Retina (tissue), 1 donor: ENCODE measurements around the gene CASZ1.

ENCODE experiments used
- DNase-seq: peaks from one replicate; pipeline ENCODE4 v3.0.0-alpha.2; 2016

Gene CASZ1

GRCh38 chr1:10774615-10775310 lies 21.7 kb downstream of the CASZ1 start:
- DNase-seq = no peak

DNA sequence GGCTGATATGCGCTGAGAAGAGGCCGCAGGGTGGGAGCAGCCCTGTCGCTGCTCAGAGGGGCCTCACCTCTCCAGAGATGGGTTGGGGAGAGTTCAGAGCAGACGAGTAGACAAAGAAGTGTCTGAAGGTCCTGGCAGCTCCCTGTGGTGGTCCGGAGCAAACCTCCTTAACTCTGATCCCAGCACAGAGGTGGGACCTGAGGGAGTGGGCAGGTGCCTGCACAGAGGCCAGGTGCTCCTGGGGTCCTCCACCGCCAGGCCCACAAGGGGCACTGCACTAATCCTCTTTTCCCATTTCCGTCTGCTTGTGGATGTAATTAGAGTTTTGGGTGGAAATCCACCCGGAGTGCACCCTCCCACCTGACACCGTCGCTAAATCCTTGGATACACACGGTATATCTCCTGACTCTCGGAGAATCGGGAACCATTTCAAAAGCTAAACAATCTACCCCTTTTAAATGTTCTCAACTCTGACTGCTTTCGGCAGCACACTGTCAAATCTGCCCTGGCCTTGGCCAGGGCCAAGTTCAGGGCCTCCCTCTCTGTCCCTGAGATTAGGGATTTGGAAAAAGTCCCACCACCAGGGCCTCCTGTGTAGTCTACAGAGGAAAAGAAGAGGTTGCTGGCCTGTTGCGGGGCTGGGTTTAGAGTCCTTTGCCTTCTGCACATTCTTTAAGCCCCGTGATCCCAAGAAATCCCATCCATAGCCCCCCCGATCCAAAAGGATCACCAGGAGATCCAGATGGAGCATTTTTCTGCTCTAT lies 22.4 kb downstream of the CASZ1 start:
- DNase-seq = no peak

DNA sequence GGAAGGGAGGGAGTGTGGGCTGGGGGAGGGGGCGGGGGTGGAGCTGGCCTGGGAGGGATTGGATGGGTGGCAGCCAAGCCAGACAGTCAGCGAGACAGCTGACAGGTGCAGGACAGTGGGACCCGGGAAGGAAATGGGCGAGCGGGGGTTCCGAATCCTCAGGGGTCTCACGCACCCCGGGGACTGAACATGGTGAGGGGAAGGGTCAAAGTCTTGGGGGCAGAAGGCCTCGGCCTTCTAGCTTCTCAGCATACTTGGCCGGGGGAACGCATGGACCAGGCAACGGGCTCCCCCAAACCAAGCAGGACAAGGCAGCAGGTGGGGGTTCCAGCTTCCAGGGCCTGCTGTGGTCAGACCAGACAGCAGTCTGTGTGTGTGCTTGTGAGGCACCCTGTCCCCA lies 23.1 kb downstream of the CASZ1 start:
- no peak for DNase-seq

DNA sequence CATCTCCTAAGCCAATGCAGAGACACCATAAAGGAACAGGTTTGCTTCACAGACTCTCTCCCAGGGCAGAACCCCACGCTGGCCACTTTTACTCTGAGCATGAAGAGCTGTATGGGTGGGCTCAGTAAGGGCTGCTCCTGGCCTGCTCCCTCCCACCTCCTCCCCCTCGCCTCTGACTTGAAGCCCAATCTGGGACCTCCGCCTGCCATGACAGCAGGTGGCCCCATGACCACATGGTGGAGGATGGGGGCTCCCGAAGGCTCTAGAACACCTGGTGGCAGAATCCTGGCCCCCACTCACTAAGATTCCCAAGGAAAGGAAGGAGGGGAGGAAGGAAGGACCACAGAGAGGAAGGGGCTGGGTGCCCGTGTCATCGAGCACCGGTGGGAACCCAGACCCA lies 23.7 kb downstream of the CASZ1 start:
- no peak for DNase-seq

DNA sequence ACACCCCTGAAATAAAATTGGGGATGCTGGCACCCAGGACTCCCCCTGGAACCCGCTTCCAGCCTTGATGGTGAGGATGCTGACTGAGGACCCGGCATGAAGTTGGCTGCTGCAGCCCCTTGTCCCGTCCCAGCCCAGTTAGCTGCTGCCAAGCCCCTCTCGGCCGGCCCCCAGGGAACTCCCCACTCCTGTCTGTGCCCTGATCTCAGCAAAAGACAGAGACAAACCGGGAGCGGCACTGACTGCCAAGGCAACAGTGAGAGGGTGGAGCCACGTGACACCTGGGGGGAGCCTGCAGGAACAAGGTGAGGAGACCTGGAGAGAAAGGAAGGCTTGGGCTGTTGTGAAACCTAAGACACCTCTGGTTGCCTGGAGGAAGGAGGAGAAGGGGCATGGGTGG lies 24.7 kb downstream of the CASZ1 start:
- DNase-seq = no peak

- no peak for DNase-seq
Measured at GRCh38 chr1:10768552-10768951, 27.9 kb downstream of the CASZ1 start.

DNA sequence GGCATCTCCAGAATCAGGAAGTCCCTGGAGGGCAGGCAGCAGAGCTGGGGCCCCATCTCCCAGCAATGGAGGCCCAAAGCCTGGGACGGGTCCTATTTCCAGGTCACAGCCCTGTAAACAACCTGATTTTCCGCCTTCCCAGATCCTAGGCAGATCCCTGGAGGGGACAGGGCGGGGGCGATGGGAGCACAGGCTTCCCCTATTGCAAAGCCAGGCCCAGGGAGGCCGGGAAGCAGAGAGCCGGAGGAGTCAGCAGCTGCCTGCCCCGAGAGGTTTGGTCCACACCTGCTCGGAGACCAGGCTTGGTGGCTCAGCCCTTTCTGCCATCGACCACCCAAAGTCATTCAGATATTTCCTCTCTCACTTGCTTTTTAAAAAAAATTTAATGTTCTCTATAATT lies 29.2 kb downstream of the CASZ1 start:
- no peak for DNase-seq

GRCh38 chr1:10765734-10766478 lies 30.5 kb downstream of the CASZ1 start:
- no peak for DNase-seq

- DNase-seq = no peak
Measured at GRCh38 chr1:10765304-10765703, 31.1 kb downstream of the CASZ1 start.

DNA sequence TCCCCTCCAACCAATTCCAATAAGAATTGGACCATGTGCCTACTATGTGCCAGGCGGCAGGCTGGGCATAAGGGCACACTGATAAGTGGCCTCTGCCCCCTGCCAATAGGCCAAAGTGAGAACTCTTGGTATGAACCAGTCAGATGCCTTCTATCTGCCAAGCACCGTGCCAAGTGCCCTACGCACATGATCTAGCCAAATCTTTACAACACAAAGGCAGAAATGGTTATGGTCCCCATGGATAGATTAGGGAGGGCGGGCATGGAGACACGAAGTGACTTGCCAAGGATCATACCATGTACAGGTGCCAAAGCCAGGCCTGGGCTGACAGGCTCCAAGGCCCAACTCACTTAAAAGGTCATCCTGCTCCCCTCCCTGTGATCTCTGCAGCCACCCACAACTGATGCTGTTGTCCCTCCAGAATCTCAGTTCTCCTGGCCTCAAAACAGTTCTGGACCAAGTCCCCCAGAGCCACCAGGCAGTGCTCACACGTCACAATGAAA lies 32.1 kb downstream of the CASZ1 start:
- no peak for DNase-seq

DNA sequence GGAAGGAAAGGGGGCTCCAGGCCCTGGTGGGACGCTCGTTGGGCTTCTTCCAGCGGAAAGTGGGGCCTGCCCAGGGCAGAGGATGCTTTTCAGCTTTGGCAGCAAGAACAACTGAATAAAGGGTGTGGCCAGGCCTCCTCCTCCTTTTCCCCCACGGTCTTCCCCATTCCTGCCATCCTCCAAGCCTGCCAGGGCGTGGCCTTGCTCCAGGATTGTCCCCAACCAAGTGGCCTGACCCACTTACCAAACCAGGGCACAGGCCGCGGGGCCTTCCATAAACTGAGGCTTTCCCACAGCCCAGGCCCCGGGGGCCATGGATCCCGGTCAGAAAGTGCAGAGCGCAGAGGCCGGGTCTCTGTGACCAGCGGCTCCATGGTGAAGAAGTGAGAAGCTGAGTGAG lies 33.6 kb downstream of the CASZ1 start:
- DNase-seq = no peak

- no peak for DNase-seq
Measured at GRCh38 chr1:10762153-10762523, 34.3 kb downstream of the CASZ1 start.

DNA sequence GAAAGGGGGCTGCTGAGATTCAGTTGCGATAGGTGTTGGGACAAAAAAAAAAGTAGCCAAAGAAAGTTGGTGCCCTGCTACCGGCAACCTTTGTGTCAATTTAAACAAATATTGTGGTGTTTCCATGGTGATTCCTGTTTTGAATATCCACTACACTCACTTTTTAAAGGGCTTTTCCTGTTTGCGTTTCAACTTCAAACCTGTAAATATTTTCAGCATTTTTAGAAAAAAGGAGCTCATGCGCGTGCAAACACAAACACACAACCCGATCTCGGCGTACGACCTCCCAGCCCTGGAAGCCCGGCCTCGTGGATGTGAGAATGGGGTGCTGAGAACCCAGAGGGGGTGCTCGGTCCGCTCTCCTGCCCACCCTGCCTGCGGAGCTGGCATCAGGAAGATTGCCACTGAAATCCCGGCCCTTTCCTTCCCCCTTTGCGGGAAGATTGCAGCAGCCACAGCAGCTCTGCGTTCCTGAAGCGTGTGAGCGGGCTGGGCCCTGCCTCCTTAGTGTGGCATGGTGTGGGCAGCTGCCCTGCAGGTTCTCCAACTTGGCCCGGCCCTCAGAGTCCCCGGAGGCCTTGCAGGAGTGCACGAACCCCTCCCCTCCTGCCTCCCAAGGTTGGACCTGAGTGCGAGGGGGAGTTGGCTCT lies 34.8 kb downstream of the CASZ1 start:
- no peak for DNase-seq

GRCh38 chr1:10760566-10761502 lies 35.6 kb downstream of the CASZ1 start:
- no peak for DNase-seq

GRCh38 chr1:10759413-10760200 lies 36.8 kb downstream of the CASZ1 start:
- no peak for DNase-seq

DNA sequence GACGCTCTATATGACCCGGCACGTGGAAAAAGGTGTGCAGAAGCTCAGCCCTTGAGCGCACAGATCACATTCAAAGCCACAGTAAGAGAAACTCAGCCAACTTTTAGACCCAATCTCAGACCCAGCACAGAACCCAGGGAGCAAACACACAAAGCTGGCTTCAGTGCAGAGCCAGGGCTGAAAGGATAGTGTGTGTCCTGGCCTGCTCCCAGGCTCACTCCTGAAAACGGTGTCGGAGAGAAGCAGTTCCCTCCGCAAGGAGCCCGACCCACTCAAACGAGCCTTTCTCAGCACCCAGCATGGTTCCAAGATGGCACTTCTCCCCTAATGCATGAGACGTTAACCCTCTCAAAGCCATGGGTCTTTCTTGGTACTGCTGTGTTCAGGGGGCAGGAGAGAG lies 39.6 kb downstream of the CASZ1 start:
- no peak for DNase-seq

GRCh38 chr1:10755970-10756521 lies 40.4 kb downstream of the CASZ1 start:
- peak; percentile 72 for DNase-seq

DNA sequence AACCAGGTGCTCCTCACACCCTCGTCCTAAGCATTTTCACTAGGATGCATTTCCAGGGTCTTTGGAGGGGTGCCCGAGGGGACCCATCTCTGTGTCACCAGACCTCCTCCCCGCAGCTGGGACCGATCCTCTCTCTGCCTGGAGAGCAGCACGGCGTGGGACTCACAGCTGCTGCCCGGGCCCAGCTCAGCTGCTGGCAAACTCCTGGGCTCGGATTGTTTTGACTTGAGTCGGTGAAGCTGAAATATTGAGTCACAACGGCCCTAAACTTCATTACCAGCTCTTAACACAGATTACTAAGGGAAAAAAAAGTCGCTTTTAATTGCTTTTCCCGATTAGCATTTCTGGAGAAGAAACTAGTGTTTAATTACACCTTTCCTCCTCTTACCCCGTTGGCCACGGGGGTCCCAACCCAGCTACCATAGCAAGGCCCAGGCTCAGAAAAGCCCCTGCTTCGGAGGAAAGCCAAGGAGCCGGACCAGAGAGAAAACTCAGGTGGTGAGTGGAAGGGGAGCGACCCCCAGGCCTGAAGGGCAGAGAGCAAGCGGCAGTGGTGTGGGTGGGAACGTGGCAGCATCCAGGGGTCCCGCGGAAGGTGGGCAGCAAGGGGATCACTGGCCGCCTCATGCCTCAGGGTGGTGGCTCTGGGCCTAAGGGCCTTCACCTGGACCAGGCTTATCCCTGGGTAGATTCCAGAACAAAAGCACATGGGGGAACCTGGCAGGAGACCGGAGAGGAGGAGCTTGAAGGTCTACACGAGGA lies 41.7 kb downstream of the CASZ1 start:
- peak; percentile 67 for DNase-seq

GRCh38 chr1:10753299-10753698 lies 43.1 kb downstream of the CASZ1 start:
- peak; percentile 57 for DNase-seq

DNA sequence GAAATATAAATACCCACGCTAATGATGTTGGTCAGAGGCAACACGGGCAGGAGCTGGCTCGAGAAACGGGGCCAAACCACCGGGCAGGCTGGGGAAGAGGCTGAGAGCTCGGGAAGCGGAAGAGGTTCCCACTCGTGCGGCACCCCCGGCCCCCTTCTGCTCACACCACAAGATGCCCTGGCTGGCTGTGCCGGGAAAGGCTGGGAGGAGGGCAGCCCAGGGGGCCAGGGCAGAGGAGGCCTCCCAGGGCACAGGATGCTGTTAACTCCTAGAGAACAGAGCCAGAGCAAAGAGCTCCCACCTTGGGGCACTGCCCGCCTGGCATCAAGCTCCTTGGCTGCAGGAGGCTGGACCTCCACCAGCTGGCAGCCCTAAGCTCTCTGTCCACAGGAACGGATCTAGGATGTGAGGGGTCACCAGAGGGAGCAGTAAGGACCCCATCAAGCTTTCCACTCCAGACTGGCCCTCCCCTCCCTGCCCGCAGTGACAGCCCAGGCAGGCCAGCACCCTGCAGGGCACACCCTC lies 44.8 kb downstream of the CASZ1 start:
- no peak for DNase-seq
